ENCODE measurements around the gene KRT10. TPM values are rescaled to one million over a fixed set of nuclear protein-coding genes. Genes with fewer than 3 reads are reported as not detected.

KRT10 gene
- total RNA-seq, 2 experiments from 2014 or later: 20.2 to 35.9 TPM

DNA sequence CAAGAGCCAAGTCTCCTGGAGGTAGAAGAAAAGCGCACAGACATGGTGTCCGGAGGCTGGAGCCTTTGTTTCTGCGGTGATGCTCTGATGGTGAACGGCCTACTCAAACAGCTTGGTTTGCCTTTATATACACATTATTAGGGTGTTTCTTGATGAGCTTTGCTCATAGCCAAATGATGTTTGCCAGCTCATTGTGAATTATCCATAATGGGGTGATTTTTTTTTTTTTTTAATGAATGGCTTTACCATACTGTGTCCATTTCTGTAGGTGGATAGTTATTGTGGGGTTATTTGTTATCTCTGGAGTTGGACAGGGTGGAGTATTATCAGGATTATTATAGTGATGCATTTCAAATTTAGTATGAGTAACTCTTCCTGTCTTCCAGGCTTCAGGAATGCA is 40.0 kb downstream of the KRT10 start, which contains the start of gene KRT27:
TSS of gene KRT27 (minus strand) at position 101 of the 400 bp plus-strand sequence. CDS start at position 44, 57 bp downstream.
- ATAC-seq (no peak), DNase-seq (no peak)
- intact Hi-C loops (cut with DNase I, micrococcal nuclease): no loop called here
- ChIA-PET CTCF (interaction anchor here (0.6 to 1.0 kb wide), 3 partner anchors 82 to 250 kb away, joined by 3 to 4 read pairs (median 3); no protein-coding TSS in a partner anchor), POLR2A (no interaction called here)
- H3K27me3 Mint-ChIP-seq: peaks cover 29% of the 10 kb centered on the region
- no peaks in the 10 kb centered on the region for H3K9me3 Mint-ChIP-seq (ENCODE audit: low read depth)
- H3K4me1 Mint-ChIP-seq: peaks cover 2% of the 10 kb centered on the region
- no peaks in the 10 kb centered on the region for H3K36me3 Mint-ChIP-seq (ENCODE audit: low read depth)
- no peak within 1 kb of the TSS for H3K4me3 Mint-ChIP-seq
- H3K27ac Mint-ChIP-seq: no peak within 1 kb of the TSS

DNA sequence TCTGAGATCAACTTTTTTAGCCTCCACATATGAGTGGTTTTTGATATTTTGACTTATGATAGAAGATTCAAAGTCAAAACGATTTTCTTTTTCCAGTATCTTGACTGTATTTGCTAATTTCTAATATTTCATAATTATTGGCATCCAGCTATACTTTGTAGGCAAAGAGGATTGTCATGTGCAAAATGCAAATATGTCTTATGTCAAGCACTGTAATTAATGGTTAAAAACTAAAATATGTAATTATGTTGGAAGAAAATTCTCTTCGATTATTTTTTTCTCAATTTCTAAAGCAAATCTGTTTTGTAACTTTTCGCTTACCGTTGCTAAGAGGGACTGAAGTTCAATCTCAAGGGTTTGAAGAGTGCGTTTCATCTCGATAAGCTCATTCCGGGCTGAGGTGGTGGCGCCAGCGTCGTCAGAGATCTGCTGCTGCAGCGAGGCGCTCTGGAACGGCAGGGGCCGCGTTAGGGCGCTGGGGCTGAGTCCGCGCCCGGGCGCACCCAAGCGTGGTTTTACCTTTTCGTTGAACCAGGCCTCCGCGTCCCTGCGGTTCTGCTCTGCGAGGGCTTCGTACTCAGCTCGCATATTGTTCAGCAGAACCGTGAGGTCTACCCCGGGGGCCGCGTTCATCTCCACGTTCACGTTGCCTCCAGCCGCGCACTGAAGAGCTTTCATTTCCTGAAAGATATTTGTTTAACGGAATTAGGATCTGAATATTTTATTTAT is 43.1 kb downstream of the KRT10 start:
- peak; percentile 61 for DNase-seq
- H3K9me3 Mint-ChIP-seq (ENCODE audit: low read depth): no peaks in the 10 kb centered on the region
- peak; percentile 68 for ATAC-seq

GRCh38 chr17:40778461-40778860 is 44.0 kb downstream of the KRT10 start:
- CTCF ChIA-PET: no interaction called here
- Mint-ChIP-seq H3K4me1 (peaks cover 2% of the 10 kb centered on the region), H3K4me3 (no peak overlapping the region), H3K27me3 (peaks cover 54% of the 10 kb centered on the region), H3K27ac (no peak overlapping the region), H3K36me3 (ENCODE audit: low read depth) (no peaks in the 10 kb centered on the region), H3K9me3 (ENCODE audit: low read depth) (no peaks in the 10 kb centered on the region)
- no peak for DNase-seq
- ATAC-seq: no peak
- intact Hi-C loops (cut with DNase I, micrococcal nuclease): no loop called here
- POLR2A ChIA-PET: no interaction called here

More for the DNA sequence above, 43.1 kb downstream of the KRT10 start:
- intact Hi-C loops (cut with DNase I, micrococcal nuclease): no loop called here
- POLR2A ChIA-PET: interaction anchor here (0.6 kb wide), 2 partner anchors 54 to 159 kb away, joined by 3 to 7 read pairs; no protein-coding TSS in a partner anchor
- CTCF ChIA-PET: interaction anchor here (0.6 to 1.2 kb wide), 3 partner anchors 11 to 185 kb away, joined by 3 read pairs; no protein-coding TSS in a partner anchor
- Mint-ChIP-seq H3K27me3 (peaks cover 52% of the 10 kb centered on the region), H3K27ac (no peak overlapping the region), H3K4me1 (peaks cover 2% of the 10 kb centered on the region), H3K4me3 (peak overlapping the region; percentile 50), H3K36me3 (ENCODE audit: low read depth) (no peaks in the 10 kb centered on the region)

GRCh38 chr17:40777971-40778370 is 44.4 kb downstream of the KRT10 start:
- Mint-ChIP-seq H3K9me3 (ENCODE audit: low read depth) (no peaks in the 10 kb centered on the region), H3K4me3 (no peak overlapping the region), H3K4me1 (peaks cover 2% of the 10 kb centered on the region), H3K27me3 (peaks cover 56% of the 10 kb centered on the region), H3K36me3 (ENCODE audit: low read depth) (no peaks in the 10 kb centered on the region), H3K27ac (no peak overlapping the region)
- intact Hi-C loops (cut with DNase I, micrococcal nuclease): no loop called here
- ChIA-PET POLR2A (no interaction called here), CTCF (no interaction called here)
- no peak for ATAC-seq
- no peak for DNase-seq

DNA sequence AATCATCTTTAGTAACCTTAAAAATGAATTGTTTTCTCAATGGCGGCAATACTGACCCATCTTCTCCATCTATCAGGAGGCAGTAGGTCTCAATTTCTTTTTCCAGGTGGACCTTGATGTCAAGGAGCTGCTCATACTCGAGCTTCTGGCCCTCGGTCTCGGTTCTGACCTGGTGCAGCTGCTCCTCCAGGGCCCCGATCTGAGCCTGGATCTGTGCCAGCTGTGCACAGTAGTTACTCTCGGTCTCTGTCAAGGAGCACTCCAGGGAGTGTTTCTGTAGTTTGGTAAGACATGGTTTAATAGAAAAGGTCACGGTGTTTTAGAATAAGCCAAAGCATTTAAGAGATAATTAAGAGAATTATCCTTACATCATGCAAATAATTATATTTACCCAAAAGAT is 45.0 kb downstream of the KRT10 start:
- no peaks in the 10 kb centered on the region for H3K36me3 Mint-ChIP-seq (ENCODE audit: low read depth)
- intact Hi-C loops (cut with DNase I, micrococcal nuclease): no loop called here
- H3K9me3 Mint-ChIP-seq (ENCODE audit: low read depth): no peaks in the 10 kb centered on the region
- DNase-seq (no peak), ATAC-seq (no peak)
- peaks cover 61% of the 10 kb centered on the region for H3K27me3 Mint-ChIP-seq
- CTCF ChIA-PET: no interaction called here
- POLR2A ChIA-PET: interaction anchor here (0.7 kb wide), 1 partner anchor 1631 kb away, joined by 3 read pairs; no protein-coding TSS in a partner anchor
- H3K4me1 Mint-ChIP-seq: peaks cover 2% of the 10 kb centered on the region
- H3K27ac Mint-ChIP-seq: no peak overlapping the region
- no peak overlapping the region for H3K4me3 Mint-ChIP-seq

GRCh38 chr17:40775945-40776344 is 46.5 kb downstream of the KRT10 start:
- DNase-seq: no peak
- Mint-ChIP-seq H3K4me3 (no peak overlapping the region), H3K36me3 (ENCODE audit: low read depth) (no peaks in the 10 kb centered on the region), H3K27ac (no peak overlapping the region), H3K4me1 (peaks cover 2% of the 10 kb centered on the region), H3K27me3 (peaks cover 64% of the 10 kb centered on the region), H3K9me3 (ENCODE audit: low read depth) (no peaks in the 10 kb centered on the region)
- no peak for ATAC-seq
- POLR2A ChIA-PET: no interaction called here
- CTCF ChIA-PET: interaction anchor here (0.7 to 1.0 kb wide), 2 partner anchors 9 to 711 kb away, joined by 3 read pairs; no protein-coding TSS in a partner anchor
- intact Hi-C loops (cut with DNase I, micrococcal nuclease): no loop called here

DNA sequence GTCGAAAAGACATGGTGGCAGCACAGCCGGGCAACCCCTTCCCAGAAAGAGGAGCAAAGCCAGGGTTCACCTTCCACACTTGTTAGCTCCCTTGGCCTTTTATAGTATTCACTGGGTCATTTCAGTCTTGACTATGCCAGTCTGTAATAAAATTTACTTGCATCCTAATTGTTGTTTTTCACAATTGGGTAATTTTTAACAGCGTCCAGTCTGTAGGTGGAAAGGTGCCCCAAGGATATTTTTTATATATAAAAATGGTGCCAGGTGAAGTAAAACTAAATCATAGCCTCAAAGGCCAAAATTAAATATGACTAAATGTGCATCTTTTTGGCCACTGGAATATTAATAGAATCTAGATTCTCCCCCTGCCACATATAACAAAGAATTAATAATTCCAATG is 50.3 kb downstream of the KRT10 start, which contains the start of gene KRT26:
TSS of gene KRT26 (minus strand) at position 101 of the 400 bp plus-strand sequence. CDS start at position 13, 88 bp downstream.
- peaks cover 45% of the 10 kb centered on the region for H3K27me3 Mint-ChIP-seq
- DNase-seq: no peak
- ChIA-PET CTCF (no interaction called here), POLR2A (no interaction called here)
- no peak within 1 kb of the TSS for H3K4me3 Mint-ChIP-seq
- no peak within 1 kb of the TSS for H3K27ac Mint-ChIP-seq
- ATAC-seq: no peak
- no peaks in the 10 kb centered on the region for H3K4me1 Mint-ChIP-seq
- no peaks in the 10 kb centered on the region for H3K9me3 Mint-ChIP-seq (ENCODE audit: low read depth)
- no peaks in the 10 kb centered on the region for H3K36me3 Mint-ChIP-seq (ENCODE audit: low read depth)
- intact Hi-C loops (cut with DNase I, micrococcal nuclease): no loop called here

Other genes with a start within 250 kb of the KRT10 start
- gene SMARCE1, start 174.8 kb downstream of the KRT10 start, total RNA-seq: 100 to 1,000 TPM in 1 of 2 experiments, 10 to 100 TPM in 1; 99.7 to 122 TPM
- gene KRT222, start 157.4 kb downstream of the KRT10 start, total RNA-seq: not detected
- not detected for gene KRT24, start 118.9 kb downstream of the KRT10 start, total RNA-seq
- not detected for gene KRT25, start 67.3 kb downstream of the KRT10 start, total RNA-seq
- not detected for gene KRT26, start 50.4 kb downstream of the KRT10 start, total RNA-seq
- not detected for gene KRT27, start 40.1 kb downstream of the KRT10 start, total RNA-seq
- not detected for gene KRT28, start 22.7 kb downstream of the KRT10 start, total RNA-seq
- not detected for gene KRT12, start 44.6 kb upstream of the KRT10 start, total RNA-seq
- not detected for gene KRT20, start 62.6 kb upstream of the KRT10 start, total RNA-seq
- gene KRT23, start 115.0 kb upstream of the KRT10 start, total RNA-seq: not detected
- gene KRT39, start 144.3 kb upstream of the KRT10 start, total RNA-seq: not detected
- gene KRT40, start 161.7 kb upstream of the KRT10 start, total RNA-seq: not detected
- not detected for gene KRTAP3-3, start 171.6 kb upstream of the KRT10 start, total RNA-seq
- gene KRTAP3-2, start 177.3 kb upstream of the KRT10 start, total RNA-seq: not detected
- gene KRTAP3-1, start 186.5 kb upstream of the KRT10 start, total RNA-seq: not detected
- not detected for gene KRTAP1-5, start 204.6 kb upstream of the KRT10 start, total RNA-seq
- gene KRTAP1-4, start 207.6 kb upstream of the KRT10 start, total RNA-seq: not detected
- gene KRTAP1-3, start 212.3 kb upstream of the KRT10 start, total RNA-seq: not detected
- not detected for gene KRTAP1-1, start 218.8 kb upstream of the KRT10 start, total RNA-seq
- not detected for gene KRTAP2-1, start 224.7 kb upstream of the KRT10 start, total RNA-seq
- gene KRTAP2-2, start 232.6 kb upstream of the KRT10 start, total RNA-seq: not detected
- not detected for gene KRTAP2-3, start 237.5 kb upstream of the KRT10 start, total RNA-seq
- gene KRTAP2-4, start 243.3 kb upstream of the KRT10 start, total RNA-seq: not detected